Caco-2 (cell line): ENCODE measurements around the gene HNRNPC. TPM values are rescaled to one million over a fixed set of nuclear protein-coding genes. Genes with fewer than 3 reads are reported as not detected.

Experiments
- BruUV-seq: library from RNA; stranded (reverse); fragments of 400-500 nt; replicated peaks from 2 replicates; lab custom pipeline; 2021; lab: Mats Ljungman, UMichigan
- CTCF ChIA-PET: fragments of 300-600 bp; sonication (Branson Sonifier 250); formaldehyde crosslinking; loops from one replicate; lab custom pipeline; 2022; ENCODE audit warnings: antibody characterized with exemption; lab: Charles Lee
- POLR2A ChIA-PET: fragments of 300-600 bp; sonication (Branson Sonifier 250); formaldehyde crosslinking; loops from one replicate; lab custom pipeline; 2022; ENCODE audit warnings: antibody characterized with exemption; lab: Charles Lee
- DNase-seq, 2 experiments: peaks; one replicate each; pipeline versions ENCODE4 v3.0.0 to v3.0.0-alpha.2; 2020 to 2022
- H3K27me3 ChIP-seq: replicated peaks from 2 replicates; pipeline ENCODE4 v1.6.0; 2011; ENCODE audit warnings: low read length; ENCODE audit not compliant: control insufficient read depth, insufficient read depth
- H3K36me3 ChIP-seq: 2 replicates; pipeline ENCODE4 v1.5.1; 2011; ENCODE audit warnings: low read length; ENCODE audit not compliant: control insufficient read depth, insufficient read depth
- H3K4me1 ChIP-seq: fragments of 250-450 bp; sonication (Bioruptor Pico); 2 replicates; pipeline ENCODE4 v1.5.1; 2020; ENCODE audit warnings: mild to moderate bottlenecking
- H3K4me3 ChIP-seq: 2 replicates; pipeline ENCODE4 v1.5.1; 2011; ENCODE audit warnings: low read depth, mild to moderate bottlenecking, control low read depth, low read length
- H3K9me3 ChIP-seq: fragments of 250-450 bp; sonication (Bioruptor Pico); 2 replicates; pipeline ENCODE4 v1.5.1; 2020; ENCODE audit warnings: mild to moderate bottlenecking, moderate library complexity
- H3K27ac Mint-ChIP-seq: one replicate; pipeline ENCODE4 v1.8.0; 2022; ENCODE audit warnings: mixed read lengths; ENCODE audit not compliant: unreplicated experiment
- H3K27me3 Mint-ChIP-seq: one replicate; pipeline ENCODE4 v1.8.0; 2022; ENCODE audit warnings: mixed read lengths; ENCODE audit not compliant: insufficient read depth, unreplicated experiment
- H3K36me3 Mint-ChIP-seq: one replicate; pipeline ENCODE4 v1.8.0; 2022; ENCODE audit warnings: mild to moderate bottlenecking, mixed read lengths; ENCODE audit not compliant: insufficient read depth, unreplicated experiment
- H3K4me1 Mint-ChIP-seq: one replicate; pipeline ENCODE4 v1.8.0; 2022; ENCODE audit warnings: low read depth, mixed read lengths; ENCODE audit not compliant: unreplicated experiment
- H3K4me3 Mint-ChIP-seq: one replicate; pipeline ENCODE4 v1.8.0; 2022; ENCODE audit warnings: mild to moderate bottlenecking, moderate library complexity, mixed read lengths; ENCODE audit not compliant: unreplicated experiment
- H3K9me3 Mint-ChIP-seq: one replicate; pipeline ENCODE4 v1.8.0; 2022; ENCODE audit warnings: mixed read lengths; ENCODE audit not compliant: unreplicated experiment
- CTCF ChIP-seq, 2 experiments: fragments of 200-600 bp in 1 of 2; IDR thresholded peaks; 1 replicate in 1 of 2; 2 replicates in 1 of 2; pipeline versions ENCODE4 v1.5.1 to v1.8.0; 2011 to 2022; ENCODE audit warnings: antibody characterized with exemption in 1 of 2, control low read depth in 1 of 2, inconsistent platforms in 1 of 2, low read depth in 1 of 2, low read length in 1 of 2, mild to moderate bottlenecking in 1 of 2, moderate library complexity in 1 of 2; ENCODE audit not compliant: insufficient read depth in 1 of 2, severe bottlenecking in 1 of 2, unreplicated experiment in 1 of 2
- intact Hi-C: fragments of 100-400 bp; cut with micrococcal nuclease; formaldehyde crosslinking; loops from one replicate; pipeline ENCODE4 v1.10.0; 2022; ENCODE audit not compliant: unreplicated experiment
- total RNA-seq: library from RNA; stranded (reverse); gene quantifications from 2 replicates; pipeline ENCODE4 v1.2.3, GENCODE V29; 2022

Gene HNRNPC
- total RNA-seq, 1 experiment from 2014 or later = 512 TPM

GRCh38 chr14:21255385-21256101, 13.7 kb downstream of the HNRNPC start:
- Mint-ChIP-seq H3K36me3 (peaks cover 98% of the 10 kb centered on the region), H3K9me3 (no peaks in the 10 kb centered on the region), H3K27ac (no peak overlapping the region), H3K4me1 (peaks cover 11% of the 10 kb centered on the region), H3K4me3 (no peak overlapping the region), H3K27me3 (no peaks in the 10 kb centered on the region)
- H3K27me3 ChIP-seq = no peaks in the 10 kb centered on the region
- 0 out of 2 replicates have a peak, but pooled peaks cover under 1% of the 10 kb centered on the region for H3K4me1 ChIP-seq
- ChIA-PET CTCF (interaction anchor here (0.7 kb wide), 1 partner anchor 241 kb away, joined by 3 read pairs; no protein-coding TSS in a partner anchor), POLR2A (no interaction called here)
- no peak for DNase-seq
- H3K36me3 ChIP-seq = peaks cover 4% of the 10 kb centered on the region
- intact Hi-C loops = no loop called here
- no TSS peak for BruUV-seq
- no peak overlapping the region for H3K4me3 ChIP-seq
- no peaks in the 10 kb centered on the region for H3K9me3 ChIP-seq
- TF ChIP-seq CTCF (IDR thresholded peaks at IDR 0.05; ENCODE audit: insufficient read depth in 1 of 2, low read depth in 1 of 2, low read length in 1 of 2, severe bottlenecking in 1 of 2, unreplicated experiment in 1 of 2) = no peak

GRCh38 chr14:21252149-21252548, 17.1 kb downstream of the HNRNPC start:
- H3K27me3 ChIP-seq = no peaks in the 10 kb centered on the region
- H3K4me1 Mint-ChIP-seq = no peaks in the 10 kb centered on the region
- no TSS peak for BruUV-seq
- TF ChIP-seq CTCF (IDR thresholded peaks at IDR 0.05; ENCODE audit: insufficient read depth in 1 of 2, low read depth in 1 of 2, low read length in 1 of 2, severe bottlenecking in 1 of 2, unreplicated experiment in 1 of 2) = no peak
- H3K4me3 Mint-ChIP-seq = no peak overlapping the region
- H3K4me1 ChIP-seq = peaks cover 15% of the 10 kb centered on the region; the same call in 1 of the 2 replicates
- H3K9me3 Mint-ChIP-seq = no peaks in the 10 kb centered on the region
- intact Hi-C loops = no loop called here
- ChIA-PET POLR2A (no interaction called here), CTCF (no interaction called here)
- no peaks in the 10 kb centered on the region for H3K27me3 Mint-ChIP-seq
- no peak overlapping the region for H3K4me3 ChIP-seq
- H3K27ac Mint-ChIP-seq = no peak overlapping the region
- no peak for DNase-seq
- H3K36me3 ChIP-seq = peaks cover 4% of the 10 kb centered on the region
- peaks cover 98% of the 10 kb centered on the region for H3K36me3 Mint-ChIP-seq
- no peaks in the 10 kb centered on the region for H3K9me3 ChIP-seq

- CTCF ChIA-PET = no interaction called here
- Mint-ChIP-seq H3K36me3 (peaks cover 100% of the 10 kb centered on the region), H3K4me1 (no peaks in the 10 kb centered on the region), H3K4me3 (no peak overlapping the region), H3K27ac (no peak overlapping the region), H3K9me3 (no peaks in the 10 kb centered on the region), H3K27me3 (no peaks in the 10 kb centered on the region)
- no TSS peak for BruUV-seq
- no peaks in the 10 kb centered on the region for H3K27me3 ChIP-seq
- peaks cover 16% of the 10 kb centered on the region; the same call in 1 of the 2 replicates for H3K4me1 ChIP-seq
- no peak for TF ChIP-seq CTCF (IDR thresholded peaks at IDR 0.05; ENCODE audit: insufficient read depth in 1 of 2, low read depth in 1 of 2, low read length in 1 of 2, severe bottlenecking in 1 of 2, unreplicated experiment in 1 of 2)
- H3K36me3 ChIP-seq = peaks cover 1% of the 10 kb centered on the region
- intact Hi-C loops = no loop called here
- no peak for DNase-seq
- no peak overlapping the region for H3K4me3 ChIP-seq
- no peaks in the 10 kb centered on the region for H3K9me3 ChIP-seq
- POLR2A ChIA-PET = no interaction called here
Observed at GRCh38 chr14:21251215-21251614, 18.0 kb downstream of the HNRNPC start.
